ENCODE results near the gene JADE1.

JADE1 gene

GRCh38 chr4:128820671-128821070, 11.2 kb downstream of the JADE1 start:
- no peak for DNase-seq (ENCODE audit: low spot score)
- no peak for TF ChIP-seq CTCF (IDR thresholded peaks at IDR 0.05; ENCODE audit: extremely low read depth, missing control alignments)

- DNase-seq (ENCODE audit: low spot score), result no peak
- no peak for TF ChIP-seq CTCF (IDR thresholded peaks at IDR 0.05; ENCODE audit: extremely low read depth, missing control alignments)
These were observed 11.7 kb downstream of the JADE1 start for GRCh38 chr4:128821151-128821550.

- no peak for DNase-seq (ENCODE audit: low spot score)
- no peak for TF ChIP-seq CTCF (IDR thresholded peaks at IDR 0.05; ENCODE audit: extremely low read depth, missing control alignments)
These were observed 13.6 kb downstream of the JADE1 start for GRCh38 chr4:128823025-128823661.

- no peak for TF ChIP-seq CTCF (IDR thresholded peaks at IDR 0.05; ENCODE audit: extremely low read depth, missing control alignments)
- DNase-seq (ENCODE audit: low spot score), result no peak
These were observed 15.7 kb downstream of the JADE1 start for GRCh38 chr4:128825226-128825625.

GRCh38 chr4:128827296-128827695, 17.8 kb downstream of the JADE1 start:
- TF ChIP-seq CTCF (IDR thresholded peaks at IDR 0.05; ENCODE audit: extremely low read depth, missing control alignments), result no peak
- DNase-seq (ENCODE audit: low spot score), result no peak

GRCh38 chr4:128830906-128831503, 21.5 kb downstream of the JADE1 start:
- no peak for DNase-seq (ENCODE audit: low spot score)
- TF ChIP-seq CTCF (IDR thresholded peaks at IDR 0.05; ENCODE audit: extremely low read depth, missing control alignments), result no peak

- TF ChIP-seq CTCF (IDR thresholded peaks at IDR 0.05; ENCODE audit: extremely low read depth, missing control alignments), result no peak
- peak; percentile 28 for DNase-seq (ENCODE audit: low spot score)
These were observed 22.2 kb downstream of the JADE1 start for GRCh38 chr4:128831531-128832242.
